HepG2 (cell line): ENCODE measurements around the gene FKBP1A. TPM values are rescaled to one million over a fixed set of nuclear protein-coding genes. Genes with fewer than 3 reads are reported as not detected.

Source experiments
- ELF1 ChIP-seq: sonication (generic); formaldehyde crosslinking; IDR thresholded peaks from 2 replicates; pipeline ENCODE4 v1.4.0; 2020; ENCODE audit warnings: missing genetic modification reagents
- FOXK1 ChIP-seq: sonication (generic); formaldehyde crosslinking; IDR thresholded peaks from 2 replicates; pipeline ENCODE4 v1.4.0; 2020; ENCODE audit warnings: low read depth, missing genetic modification reagents, borderline replicate concordance
- MZF1 ChIP-seq: sonication (generic); formaldehyde crosslinking; IDR thresholded peaks from 2 replicates; pipeline ENCODE4 v1.8.1; 2023; ENCODE audit warnings: mild to moderate bottlenecking, missing genetic modification reagents, borderline replicate concordance
- NBN ChIP-seq: fragments of 450-650 bp; conservative IDR thresholded peaks from 2 replicates; pipeline ENCODE4 v1.6.1; 2017
- NFATC3 ChIP-seq: sonication (generic); formaldehyde crosslinking; IDR thresholded peaks from 2 replicates; pipeline ENCODE4 v1.5.1; 2020; ENCODE audit warnings: mild to moderate bottlenecking, missing genetic modification reagents
- ZNF577 ChIP-seq: sonication (generic); formaldehyde crosslinking; IDR thresholded peaks from 2 replicates; pipeline ENCODE4 v1.4.0; 2020; ENCODE audit warnings: mild to moderate bottlenecking, low read depth, missing genetic modification reagents, borderline replicate concordance
- ZNF605 ChIP-seq: sonication (generic); formaldehyde crosslinking; IDR thresholded peaks from 2 replicates; pipeline ENCODE4 v1.8.0; 2022; ENCODE audit warnings: mild to moderate bottlenecking, missing genetic modification reagents
- polyA plus RNA-seq, 8 experiments: library from polyadenylated mRNA; depleted of rRNA in 3 of 8; stranded (reverse) in 7 of 8; unstranded in 1 of 8; fragments of >200 nt; fragmentation: Illumina TruSeq in 4 of 8; extraction: Trizol in 4 of 8; gene quantifications; 2 replicates each; pipeline versions ENCODE4 v1.2.1 to v1.2.3, GENCODE V29; 2011 to 2016; ENCODE audit warnings: low read depth in 4 of 8, missing spikeins in 1 of 8, mixed read lengths in 1 of 8; ENCODE audit not compliant: insufficient read depth in 1 of 8
- total RNA-seq, 5 experiments: library from RNA; depleted of rRNA; stranded (reverse); fragments of >200 nt; fragmentation: Illumina TruSeq; extraction: Trizol; gene quantifications; 2 replicates each; pipeline ENCODE4 v1.2.3, GENCODE V29; 2016; ENCODE audit warnings: low read depth in 1 of 5
- TF ChIP-seq, protein P1 (sequence below): sonication (generic); formaldehyde crosslinking; IDR thresholded peaks from 2 replicates; pipeline ENCODE4 v1.4.0; 2020; ENCODE audit warnings: missing genetic modification reagents
- TF ChIP-seq, protein P2 (sequence below): sonication (generic); formaldehyde crosslinking; IDR thresholded peaks from 2 replicates; pipeline ENCODE4 v1.8.1; 2023; ENCODE audit warnings: missing genetic modification reagents, mild to moderate bottlenecking, borderline replicate concordance
- TF ChIP-seq, protein P3 (sequence below): sonication (generic); formaldehyde crosslinking; IDR thresholded peaks from 2 replicates; pipeline ENCODE4 v1.5.0; 2020; ENCODE audit warnings: mild to moderate bottlenecking, missing genetic modification reagents, borderline replicate concordance
- TF ChIP-seq, protein P4 (sequence below), 2 experiments: sonication (generic) in 1 of 2; formaldehyde crosslinking in 1 of 2; IDR thresholded peaks; 2 replicates each; pipeline versions ENCODE4 v1.6.1 to v1.9.0; 2014 to 2022; ENCODE audit warnings: antibody characterized with exemption in 1 of 2, borderline replicate concordance in 1 of 2, inconsistent platforms in 1 of 2, low read depth in 1 of 2, missing genetic modification reagents in 1 of 2
- TF ChIP-seq, protein P5 (sequence below): sonication (generic); formaldehyde crosslinking; IDR thresholded peaks from 2 replicates; pipeline ENCODE4 v1.4.0; 2020; ENCODE audit warnings: missing genetic modification reagents

The FKBP1A gene
- total and polyA plus RNA-seq, 2 of the 13 experiments (the other 11 are each of a cell fraction or from before 2014, with no cell fraction given), result 119 to 468 TPM

DNA sequence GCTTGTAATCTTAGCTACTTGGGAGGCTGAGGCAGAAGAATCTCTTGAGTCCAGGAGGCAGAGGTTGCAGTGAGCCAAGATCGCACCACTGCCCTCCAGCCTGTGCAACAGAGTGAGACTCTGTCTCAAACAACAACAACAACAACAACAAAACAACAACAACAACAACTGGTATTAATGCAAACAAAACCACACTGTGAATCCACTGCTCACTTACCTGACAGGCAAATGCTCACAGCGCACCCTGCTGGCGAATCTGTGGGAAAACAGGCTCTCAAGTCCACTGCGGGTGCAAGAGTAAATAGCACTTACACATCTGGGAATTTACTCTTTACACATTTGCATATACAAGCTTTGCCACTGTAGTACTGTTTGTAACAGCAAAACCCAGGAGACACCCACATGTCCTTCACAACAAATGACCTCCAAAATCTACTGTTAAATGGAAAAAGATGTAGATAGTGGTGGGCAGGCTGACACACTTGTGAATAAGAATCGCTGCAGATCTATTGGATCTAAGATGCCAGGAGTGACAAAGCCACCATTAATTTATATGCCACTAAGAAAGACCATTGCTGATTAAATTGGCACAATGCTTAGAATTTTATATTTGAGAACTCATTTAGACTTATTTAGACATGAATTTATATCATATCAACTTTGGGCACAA, 44.5 kb upstream of the FKBP1A start (continued):
- TF ChIP-seq, protein P1, sequence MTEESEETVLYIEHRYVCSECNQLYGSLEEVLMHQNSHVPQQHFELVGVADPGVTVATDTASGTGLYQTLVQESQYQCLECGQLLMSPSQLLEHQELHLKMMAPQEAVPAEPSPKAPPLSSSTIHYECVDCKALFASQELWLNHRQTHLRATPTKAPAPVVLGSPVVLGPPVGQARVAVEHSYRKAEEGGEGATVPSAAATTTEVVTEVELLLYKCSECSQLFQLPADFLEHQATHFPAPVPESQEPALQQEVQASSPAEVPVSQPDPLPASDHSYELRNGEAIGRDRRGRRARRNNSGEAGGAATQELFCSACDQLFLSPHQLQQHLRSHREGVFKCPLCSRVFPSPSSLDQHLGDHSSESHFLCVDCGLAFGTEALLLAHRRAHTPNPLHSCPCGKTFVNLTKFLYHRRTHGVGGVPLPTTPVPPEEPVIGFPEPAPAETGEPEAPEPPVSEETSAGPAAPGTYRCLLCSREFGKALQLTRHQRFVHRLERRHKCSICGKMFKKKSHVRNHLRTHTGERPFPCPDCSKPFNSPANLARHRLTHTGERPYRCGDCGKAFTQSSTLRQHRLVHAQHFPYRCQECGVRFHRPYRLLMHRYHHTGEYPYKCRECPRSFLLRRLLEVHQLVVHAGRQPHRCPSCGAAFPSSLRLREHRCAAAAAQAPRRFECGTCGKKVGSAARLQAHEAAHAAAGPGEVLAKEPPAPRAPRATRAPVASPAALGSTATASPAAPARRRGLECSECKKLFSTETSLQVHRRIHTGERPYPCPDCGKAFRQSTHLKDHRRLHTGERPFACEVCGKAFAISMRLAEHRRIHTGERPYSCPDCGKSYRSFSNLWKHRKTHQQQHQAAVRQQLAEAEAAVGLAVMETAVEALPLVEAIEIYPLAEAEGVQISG (CRISPR knock-in tag), result 0 out of 2 replicates have a peak, but pooled peaks have one; percentile 20
- TF ChIP-seq, protein P2, sequence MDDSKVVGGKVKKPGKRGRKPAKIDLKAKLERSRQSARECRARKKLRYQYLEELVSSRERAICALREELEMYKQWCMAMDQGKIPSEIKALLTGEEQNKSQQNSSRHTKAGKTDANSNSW, result no peak
- no peak for TF ChIP-seq NBN
- TF ChIP-seq, protein P3, sequence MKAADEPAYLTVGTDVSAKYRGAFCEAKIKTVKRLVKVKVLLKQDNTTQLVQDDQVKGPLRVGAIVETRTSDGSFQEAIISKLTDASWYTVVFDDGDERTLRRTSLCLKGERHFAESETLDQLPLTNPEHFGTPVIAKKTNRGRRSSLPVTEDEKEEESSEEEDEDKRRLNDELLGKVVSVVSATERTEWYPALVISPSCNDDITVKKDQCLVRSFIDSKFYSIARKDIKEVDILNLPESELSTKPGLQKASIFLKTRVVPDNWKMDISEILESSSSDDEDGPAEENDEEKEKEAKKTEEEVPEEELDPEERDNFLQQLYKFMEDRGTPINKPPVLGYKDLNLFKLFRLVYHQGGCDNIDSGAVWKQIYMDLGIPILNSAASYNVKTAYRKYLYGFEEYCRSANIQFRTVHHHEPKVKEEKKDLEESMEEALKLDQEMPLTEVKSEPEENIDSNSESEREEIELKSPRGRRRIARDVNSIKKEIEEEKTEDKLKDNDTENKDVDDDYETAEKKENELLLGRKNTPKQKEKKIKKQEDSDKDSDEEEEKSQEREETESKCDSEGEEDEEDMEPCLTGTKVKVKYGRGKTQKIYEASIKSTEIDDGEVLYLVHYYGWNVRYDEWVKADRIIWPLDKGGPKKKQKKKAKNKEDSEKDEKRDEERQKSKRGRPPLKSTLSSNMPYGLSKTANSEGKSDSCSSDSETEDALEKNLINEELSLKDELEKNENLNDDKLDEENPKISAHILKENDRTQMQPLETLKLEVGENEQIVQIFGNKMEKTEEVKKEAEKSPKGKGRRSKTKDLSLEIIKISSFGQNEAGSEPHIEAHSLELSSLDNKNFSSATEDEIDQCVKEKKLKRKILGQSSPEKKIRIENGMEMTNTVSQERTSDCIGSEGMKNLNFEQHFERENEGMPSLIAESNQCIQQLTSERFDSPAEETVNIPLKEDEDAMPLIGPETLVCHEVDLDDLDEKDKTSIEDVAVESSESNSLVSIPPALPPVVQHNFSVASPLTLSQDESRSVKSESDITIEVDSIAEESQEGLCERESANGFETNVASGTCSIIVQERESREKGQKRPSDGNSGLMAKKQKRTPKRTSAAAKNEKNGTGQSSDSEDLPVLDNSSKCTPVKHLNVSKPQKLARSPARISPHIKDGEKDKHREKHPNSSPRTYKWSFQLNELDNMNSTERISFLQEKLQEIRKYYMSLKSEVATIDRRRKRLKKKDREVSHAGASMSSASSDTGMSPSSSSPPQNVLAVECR, result no peak
- TF ChIP-seq NFATC3, result no peak
- TF ChIP-seq ELF1, result no peak
- no peak for TF ChIP-seq ZNF605 (CRISPR knock-in tag)
- TF ChIP-seq, protein P4, sequence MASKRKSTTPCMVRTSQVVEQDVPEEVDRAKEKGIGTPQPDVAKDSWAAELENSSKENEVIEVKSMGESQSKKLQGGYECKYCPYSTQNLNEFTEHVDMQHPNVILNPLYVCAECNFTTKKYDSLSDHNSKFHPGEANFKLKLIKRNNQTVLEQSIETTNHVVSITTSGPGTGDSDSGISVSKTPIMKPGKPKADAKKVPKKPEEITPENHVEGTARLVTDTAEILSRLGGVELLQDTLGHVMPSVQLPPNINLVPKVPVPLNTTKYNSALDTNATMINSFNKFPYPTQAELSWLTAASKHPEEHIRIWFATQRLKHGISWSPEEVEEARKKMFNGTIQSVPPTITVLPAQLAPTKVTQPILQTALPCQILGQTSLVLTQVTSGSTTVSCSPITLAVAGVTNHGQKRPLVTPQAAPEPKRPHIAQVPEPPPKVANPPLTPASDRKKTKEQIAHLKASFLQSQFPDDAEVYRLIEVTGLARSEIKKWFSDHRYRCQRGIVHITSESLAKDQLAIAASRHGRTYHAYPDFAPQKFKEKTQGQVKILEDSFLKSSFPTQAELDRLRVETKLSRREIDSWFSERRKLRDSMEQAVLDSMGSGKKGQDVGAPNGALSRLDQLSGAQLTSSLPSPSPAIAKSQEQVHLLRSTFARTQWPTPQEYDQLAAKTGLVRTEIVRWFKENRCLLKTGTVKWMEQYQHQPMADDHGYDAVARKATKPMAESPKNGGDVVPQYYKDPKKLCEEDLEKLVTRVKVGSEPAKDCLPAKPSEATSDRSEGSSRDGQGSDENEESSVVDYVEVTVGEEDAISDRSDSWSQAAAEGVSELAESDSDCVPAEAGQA (IDR thresholded peaks at IDR 0.05; ENCODE audit: low read depth), result no peak
- TF ChIP-seq, protein P4 (CRISPR knock-in tag; IDR thresholded peaks at IDR 0.05; ENCODE audit: borderline replicate concordance), result no peak
- peak; percentile 44; the same call in 1 of the 2 replicates for TF ChIP-seq FOXK1 (CRISPR knock-in tag)
- TF ChIP-seq ZNF577, result no peak
- TF ChIP-seq, protein P5, sequence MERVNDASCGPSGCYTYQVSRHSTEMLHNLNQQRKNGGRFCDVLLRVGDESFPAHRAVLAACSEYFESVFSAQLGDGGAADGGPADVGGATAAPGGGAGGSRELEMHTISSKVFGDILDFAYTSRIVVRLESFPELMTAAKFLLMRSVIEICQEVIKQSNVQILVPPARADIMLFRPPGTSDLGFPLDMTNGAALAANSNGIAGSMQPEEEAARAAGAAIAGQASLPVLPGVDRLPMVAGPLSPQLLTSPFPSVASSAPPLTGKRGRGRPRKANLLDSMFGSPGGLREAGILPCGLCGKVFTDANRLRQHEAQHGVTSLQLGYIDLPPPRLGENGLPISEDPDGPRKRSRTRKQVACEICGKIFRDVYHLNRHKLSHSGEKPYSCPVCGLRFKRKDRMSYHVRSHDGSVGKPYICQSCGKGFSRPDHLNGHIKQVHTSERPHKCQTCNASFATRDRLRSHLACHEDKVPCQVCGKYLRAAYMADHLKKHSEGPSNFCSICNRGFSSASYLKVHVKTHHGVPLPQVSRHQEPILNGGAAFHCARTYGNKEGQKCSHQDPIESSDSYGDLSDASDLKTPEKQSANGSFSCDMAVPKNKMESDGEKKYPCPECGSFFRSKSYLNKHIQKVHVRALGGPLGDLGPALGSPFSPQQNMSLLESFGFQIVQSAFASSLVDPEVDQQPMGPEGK (CRISPR knock-in tag), result no peak
- TF ChIP-seq MZF1 (CRISPR knock-in tag), result no peak
